ENCODE results near the gene BMX. TPM values are rescaled to one million over a fixed set of nuclear protein-coding genes. Genes with fewer than 3 reads are reported as not detected.
A peak's percentile ranks its signal among the peaks of the same experiment; 100 is the strongest.

The BMX gene
- total RNA-seq, 1 experiment from 2014 or later: not detected

- CTCF ChIA-PET: interaction anchor here (0.7 kb wide), 1 partner anchor 229 kb away, joined by 5 read pairs; no protein-coding TSS in a partner anchor
- H3K79me2 ChIP-seq (ENCODE audit: low read depth): peaks cover 24% of the 10 kb centered on the region
These were observed 31.0 kb upstream of the BMX start for GRCh38 chrX:15469613-15470012.

GRCh38 chrX:15471028-15471427, 29.6 kb upstream of the BMX start:
- intact Hi-C loops (cut with micrococcal nuclease; ENCODE audit: unreplicated experiment): loop anchor here (1.0 kb wide), 1 partner anchor 94 kb away; no protein-coding TSS in a partner anchor
- H3K36me3 ChIP-seq (ENCODE audit: low read depth): peaks cover 31% of the 10 kb centered on the region
- no peaks in the 10 kb centered on the region for H3K9me3 ChIP-seq (ENCODE audit: insufficient read depth, low read depth)
- H3K4me1 ChIP-seq (replicated peaks; ENCODE audit: insufficient read depth): peaks cover 37% of the 10 kb centered on the region
- no peaks in the 10 kb centered on the region for H4K20me1 ChIP-seq (ENCODE audit: insufficient read depth)
- peaks cover 15% of the 10 kb centered on the region for H3F3A ChIP-seq (ENCODE audit: insufficient read depth, low read depth)
- no peak overlapping the region for H2AFZ ChIP-seq
- peak; percentile 40 to 64 for DNase-seq
- peak overlapping the region; percentile 28 for H3K27ac ChIP-seq
- ChIA-PET CTCF (interaction anchor here (0.7 kb wide), 1 partner anchor 68 kb away, joined by 9 read pairs; no protein-coding TSS in a partner anchor), POLR2A (ENCODE audit: unreplicated experiment) (no interaction called here)
- H3K27me3 ChIP-seq (ENCODE audit: insufficient read depth, low read depth): no peaks in the 10 kb centered on the region
- no peaks in the 10 kb centered on the region for H3K9me2 ChIP-seq (ENCODE audit: insufficient read depth)
- BruUV-seq (replicated peaks): no TSS peak
- no peak overlapping the region; the same call in 1 of the 2 replicates for H3K4me2 ChIP-seq
- H3K79me2 ChIP-seq (ENCODE audit: low read depth): peaks cover 25% of the 10 kb centered on the region
- no peak overlapping the region for H3K4me3 ChIP-seq
- TF ChIP-seq EZH2 (IDR thresholded peaks at IDR 0.05; ENCODE audit: low read depth) (no peak), CTCF (conservative IDR thresholded peaks at IDR 0.05) (peak; percentile 76)

More at GRCh38 chrX:15469613-15470012, 31.0 kb upstream of the BMX start:
- Histone ChIP-seq H3K36me3 (ENCODE audit: low read depth) (peaks cover 28% of the 10 kb centered on the region), H3K9me2 (ENCODE audit: insufficient read depth) (no peaks in the 10 kb centered on the region), H3K9me3 (ENCODE audit: insufficient read depth, low read depth) (no peaks in the 10 kb centered on the region), H3K27me3 (ENCODE audit: insufficient read depth, low read depth) (no peaks in the 10 kb centered on the region), H2AFZ (no peak overlapping the region), H3K4me1 (replicated peaks; ENCODE audit: insufficient read depth) (peaks cover 24% of the 10 kb centered on the region), H3K4me3 (no peak overlapping the region), H3K4me2 (no peak overlapping the region), H4K20me1 (ENCODE audit: insufficient read depth) (no peaks in the 10 kb centered on the region), H3F3A (ENCODE audit: insufficient read depth, low read depth) (peaks cover 3% of the 10 kb centered on the region; the same call in 1 of the 2 replicates), H3K27ac (no peak overlapping the region)
- POLR2A ChIA-PET (ENCODE audit: unreplicated experiment): no interaction called here
- TF ChIP-seq EZH2 (IDR thresholded peaks at IDR 0.05; ENCODE audit: low read depth) (no peak), CTCF (conservative IDR thresholded peaks at IDR 0.05) (no peak)
- BruUV-seq (replicated peaks): no TSS peak
- no peak for DNase-seq
- intact Hi-C loops (cut with micrococcal nuclease; ENCODE audit: unreplicated experiment): loop anchor here (10.0 kb wide), 1 partner anchor 55 kb away; no protein-coding TSS in a partner anchor

- peak overlapping the region; percentile 28; the same call in 1 of the 2 replicates for H3K27ac ChIP-seq
- no peaks in the 10 kb centered on the region for H3K27me3 ChIP-seq (ENCODE audit: insufficient read depth, low read depth)
- no peak overlapping the region for H3K4me2 ChIP-seq
- no TSS peak for BruUV-seq (replicated peaks)
- no peak overlapping the region for H3K4me3 ChIP-seq
- H4K20me1 ChIP-seq (ENCODE audit: insufficient read depth): no peaks in the 10 kb centered on the region
- H3K9me3 ChIP-seq (ENCODE audit: insufficient read depth, low read depth): no peaks in the 10 kb centered on the region
- ChIA-PET POLR2A (ENCODE audit: unreplicated experiment) (no interaction called here), CTCF (no interaction called here)
- peaks cover 31% of the 10 kb centered on the region for H3K36me3 ChIP-seq (ENCODE audit: low read depth)
- H3K4me1 ChIP-seq (replicated peaks; ENCODE audit: insufficient read depth): peaks cover 52% of the 10 kb centered on the region
- TF ChIP-seq EZH2 (IDR thresholded peaks at IDR 0.05; ENCODE audit: low read depth): no peak
- no peak for TF ChIP-seq CTCF (conservative IDR thresholded peaks at IDR 0.05)
- peaks cover 18% of the 10 kb centered on the region for H3F3A ChIP-seq (ENCODE audit: insufficient read depth, low read depth)
- intact Hi-C loops (cut with micrococcal nuclease; ENCODE audit: unreplicated experiment): no loop called here
- peaks cover 25% of the 10 kb centered on the region for H3K79me2 ChIP-seq (ENCODE audit: low read depth)
- DNase-seq: no peak
- no peaks in the 10 kb centered on the region for H3K9me2 ChIP-seq (ENCODE audit: insufficient read depth)
- no peak overlapping the region for H2AFZ ChIP-seq
These were observed 28.1 kb upstream of the BMX start for GRCh38 chrX:15472531-15472930.
